Activated naive CD4-positive, alpha-beta T cell treated with anti-CD3 and anti-CD28 coated beads, Interleukin-2, amount 10 ng/mL, durations not matched to agents 5 hours and 36 hours (primary cell): ENCODE measurements around the gene ZNFX1. TPM values are rescaled to one million over a fixed set of nuclear protein-coding genes. Genes with fewer than 3 reads are reported as not detected.

Experiments
- total RNA-seq, 2 experiments: library from RNA; stranded (reverse); gene quantifications; one replicate each; pipeline ENCODE4 v1.2.3, GENCODE V29; 2021

ZNFX1 gene
- total RNA-seq = 10 to 100 TPM; 61.7 to 64.1 TPM

DNA sequence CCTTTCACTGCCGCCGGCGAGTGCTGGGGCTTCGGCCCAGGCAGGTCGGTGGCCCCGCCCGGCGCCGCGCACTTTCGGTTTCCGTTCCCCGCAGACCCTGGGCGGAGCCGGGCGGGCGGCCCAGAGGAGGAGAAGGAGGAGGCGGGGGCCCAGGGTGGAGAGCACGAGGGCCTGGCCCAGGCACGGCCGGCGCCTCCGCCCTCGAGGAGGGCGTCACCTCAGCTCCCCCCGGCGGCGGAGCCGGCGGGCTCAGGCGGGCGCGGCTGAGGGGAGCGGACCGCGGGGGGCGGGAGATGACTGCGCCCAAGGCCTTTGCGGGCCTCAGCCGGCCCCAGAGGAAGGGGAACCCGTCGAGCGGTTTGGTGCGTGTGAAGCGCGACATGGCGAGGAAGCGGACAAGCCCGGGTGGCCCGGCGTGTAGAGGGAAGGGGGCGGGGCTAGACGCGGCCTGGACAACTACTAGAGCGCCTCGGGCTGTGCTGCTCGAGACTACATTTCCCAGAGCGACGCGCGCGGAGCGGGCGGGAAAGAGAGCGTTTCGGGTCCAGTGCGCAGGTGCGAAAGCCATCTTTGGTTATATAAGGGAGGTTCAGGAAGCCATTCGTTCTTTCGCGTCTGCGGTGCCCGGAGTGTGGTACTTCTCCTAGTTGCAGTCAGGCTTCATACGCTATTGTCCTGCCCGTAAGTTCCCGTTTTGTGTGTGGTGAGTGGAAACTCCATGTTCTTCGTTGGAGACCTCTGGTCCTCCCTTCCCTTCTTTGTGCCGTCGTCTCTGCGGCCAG lies at the start of gene ZNFX1:
Gene ZNFX1, minus strand, starts transcription at position 22 of the 782 bp plus-strand sequence. CDS start 2,218 bp downstream, outside the sequence.

GRCh38 chr20:49219091-49219923 lies 58.5 kb downstream of the ZNFX1 start, which contains the start of gene DDX27:
Gene DDX27, plus strand, starts transcription at chr20:49219416. Its CDS starts 33 bp downstream, at chr20:49219449.

Other genes with a start within 250 kb of the ZNFX1 start
- 10 to 100 TPM; 60.4 to 61.1 TPM for gene CSE1L, start 231.7 kb downstream of the ZNFX1 start, total RNA-seq
- 10 to 100 TPM; 46.7 to 48.5 TPM for gene STAU1, start 89.7 kb downstream of the ZNFX1 start, total RNA-seq
- 10 to 100 TPM; 36.1 to 39.5 TPM for gene DDX27, start 58.6 kb downstream of the ZNFX1 start, total RNA-seq
- gene KCNB1, start 204.6 kb upstream of the ZNFX1 start, total RNA-seq = under 1 TPM; 0.02 to 0.05 TPM